Uterus (tissue), 2 donors: ENCODE measurements around the gene TRIM34.

ENCODE experiments used
- POLR2A ChIP-seq, 2 donors: fragments of 450-650 bp; IDR thresholded peaks; one replicate each; pipeline ENCODE4 v1.6.1; 2016; ENCODE audit warnings: antibody characterized with exemption in 2 of 2, mild to moderate bottlenecking in 1 of 2, moderate library complexity in 1 of 2
- TF ChIP-seq, protein P1 (sequence below), 4 experiments: fragments of 200-600 bp in 2 of 4; fragments of 450-650 bp in 2 of 4; sonication (generic) in 2 of 4; IDR thresholded peaks; one replicate each; pipeline ENCODE4 v1.5.1; 2016 to 2019; ENCODE audit warnings: antibody characterized with exemption in 4 of 4, mild to moderate bottlenecking in 2 of 4, moderate library complexity in 1 of 4

DNA sequence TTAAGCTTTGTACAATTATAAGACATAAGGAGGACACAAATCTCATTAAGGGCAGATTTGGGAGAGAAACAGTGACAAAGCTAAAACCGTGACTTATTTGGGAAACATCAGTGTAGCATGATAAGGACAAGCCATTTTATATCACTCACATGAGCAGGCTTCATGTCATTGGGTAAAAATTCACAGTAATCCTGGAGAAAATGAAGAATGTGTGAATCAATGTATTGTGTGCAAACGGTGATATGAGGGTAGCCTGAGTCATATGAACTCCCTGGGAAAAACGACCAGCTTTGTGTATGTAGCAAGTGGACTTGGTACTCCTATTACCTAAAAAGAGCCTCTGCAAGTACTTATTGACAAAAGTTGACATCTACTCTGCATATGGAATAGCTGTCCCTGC is 6.0 kb upstream of the TRIM34 start:
- TF ChIP-seq, protein P1, sequence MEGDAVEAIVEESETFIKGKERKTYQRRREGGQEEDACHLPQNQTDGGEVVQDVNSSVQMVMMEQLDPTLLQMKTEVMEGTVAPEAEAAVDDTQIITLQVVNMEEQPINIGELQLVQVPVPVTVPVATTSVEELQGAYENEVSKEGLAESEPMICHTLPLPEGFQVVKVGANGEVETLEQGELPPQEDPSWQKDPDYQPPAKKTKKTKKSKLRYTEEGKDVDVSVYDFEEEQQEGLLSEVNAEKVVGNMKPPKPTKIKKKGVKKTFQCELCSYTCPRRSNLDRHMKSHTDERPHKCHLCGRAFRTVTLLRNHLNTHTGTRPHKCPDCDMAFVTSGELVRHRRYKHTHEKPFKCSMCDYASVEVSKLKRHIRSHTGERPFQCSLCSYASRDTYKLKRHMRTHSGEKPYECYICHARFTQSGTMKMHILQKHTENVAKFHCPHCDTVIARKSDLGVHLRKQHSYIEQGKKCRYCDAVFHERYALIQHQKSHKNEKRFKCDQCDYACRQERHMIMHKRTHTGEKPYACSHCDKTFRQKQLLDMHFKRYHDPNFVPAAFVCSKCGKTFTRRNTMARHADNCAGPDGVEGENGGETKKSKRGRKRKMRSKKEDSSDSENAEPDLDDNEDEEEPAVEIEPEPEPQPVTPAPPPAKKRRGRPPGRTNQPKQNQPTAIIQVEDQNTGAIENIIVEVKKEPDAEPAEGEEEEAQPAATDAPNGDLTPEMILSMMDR (IDR thresholded peaks at IDR 0.05), result no peak
- TF ChIP-seq POLR2A (IDR thresholded peaks at IDR 0.05), result no peak
